Endothelial cell (in vitro differentiated cells): ENCODE data around the gene AIFM3. TPM values are rescaled to one million over a fixed set of nuclear protein-coding genes. Genes with fewer than 3 reads are reported as not detected.

Experiments used
- DNase-seq: peaks from one replicate; pipeline ENCODE4 v3.0.0; 2021; ENCODE audit warnings: low spot score
- H3K27ac Mint-ChIP-seq: one replicate; pipeline ENCODE4 v1.8.0; 2021; ENCODE audit warnings: mixed read lengths, inconsistent platforms; ENCODE audit not compliant: unreplicated experiment
- H3K27me3 Mint-ChIP-seq: one replicate; pipeline ENCODE4 v1.8.0; 2021; ENCODE audit warnings: mild to moderate bottlenecking, moderate library complexity, mixed read lengths, inconsistent platforms; ENCODE audit not compliant: unreplicated experiment
- H3K36me3 Mint-ChIP-seq: one replicate; pipeline ENCODE4 v1.8.0; 2021; ENCODE audit warnings: mild to moderate bottlenecking, low read depth, mixed read lengths, inconsistent platforms; ENCODE audit not compliant: unreplicated experiment
- H3K4me1 Mint-ChIP-seq: one replicate; pipeline ENCODE4 v1.8.0; 2021; ENCODE audit warnings: mild to moderate bottlenecking, mixed read lengths, inconsistent platforms; ENCODE audit not compliant: unreplicated experiment
- H3K4me3 Mint-ChIP-seq: one replicate; pipeline ENCODE4 v1.8.0; 2021; ENCODE audit warnings: mild to moderate bottlenecking, mixed read lengths, inconsistent platforms; ENCODE audit not compliant: unreplicated experiment
- H3K9me3 Mint-ChIP-seq: one replicate; pipeline ENCODE4 v1.8.0; 2021; ENCODE audit warnings: mixed read lengths, inconsistent platforms; ENCODE audit not compliant: unreplicated experiment
- CTCF ChIP-seq: fragments of 200-600 bp; sonication (generic); IDR thresholded peaks from one replicate; pipeline ENCODE4 v1.5.0; 2021; ENCODE audit warnings: antibody characterized with exemption; ENCODE audit not compliant: unreplicated experiment
- total RNA-seq: library from RNA; stranded (reverse); fragmentation: NEBNext Ultra II Directional; extraction: Animal tissue kit (Norgen Biotek cat#: 25700); gene quantifications from one replicate; pipeline ENCODE4 v1.2.1, GENCODE V29; 2021; ENCODE audit not compliant: unreplicated experiment

AIFM3 gene
- total RNA-seq, 1 donor from 2014 or later = 0.15 TPM

DNA sequence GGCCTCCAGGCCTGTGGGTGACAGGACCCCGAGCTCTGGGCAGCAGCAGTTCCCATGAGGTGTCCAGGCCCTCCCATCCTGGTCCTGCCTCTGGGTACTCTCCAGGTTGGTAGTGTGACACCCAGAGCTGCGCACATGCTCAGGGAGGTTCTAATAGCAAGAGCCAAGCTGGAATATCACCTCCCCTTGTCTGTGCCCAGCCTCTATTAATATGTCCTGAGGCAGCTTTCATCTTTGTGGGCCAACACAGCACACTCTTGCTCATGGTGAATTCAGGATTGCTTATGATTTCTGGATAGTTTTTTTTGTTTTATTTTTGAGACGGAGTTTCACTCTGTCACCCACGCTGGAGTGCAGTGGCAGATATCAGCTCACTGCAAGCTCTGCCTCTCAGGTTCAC is 51.3 kb downstream of the AIFM3 start:
- Mint-ChIP-seq H3K4me1 (peaks cover 7% of the 10 kb centered on the region), H3K27me3 (peaks cover 14% of the 10 kb centered on the region), H3K9me3 (no peaks in the 10 kb centered on the region)

GRCh38 chr22:21020802-21021429 is 53.9 kb downstream of the AIFM3 start:
- TF ChIP-seq CTCF = no peak
- peaks cover 4% of the 10 kb centered on the region for H3K36me3 Mint-ChIP-seq
- H3K27ac Mint-ChIP-seq = peak overlapping the region; percentile 24
- no peaks in the 10 kb centered on the region for H3K9me3 Mint-ChIP-seq
- H3K4me3 Mint-ChIP-seq = no peak overlapping the region
- DNase-seq = no peak
- H3K4me1 Mint-ChIP-seq = peaks cover 4% of the 10 kb centered on the region
- H3K27me3 Mint-ChIP-seq = peaks cover 10% of the 10 kb centered on the region

More for the DNA sequence above, 51.3 kb downstream of the AIFM3 start:
- H3K27ac Mint-ChIP-seq = no peak overlapping the region
- no peak for DNase-seq
- no peak for TF ChIP-seq CTCF
- peaks cover 4% of the 10 kb centered on the region for H3K36me3 Mint-ChIP-seq
- H3K4me3 Mint-ChIP-seq = no peak overlapping the region

- TF ChIP-seq CTCF = no peak
- H3K27me3 Mint-ChIP-seq = peaks cover 6% of the 10 kb centered on the region
- peaks cover 4% of the 10 kb centered on the region for H3K36me3 Mint-ChIP-seq
- no peak overlapping the region for H3K27ac Mint-ChIP-seq
- DNase-seq = no peak
- H3K4me1 Mint-ChIP-seq = peaks cover 4% of the 10 kb centered on the region
- no peaks in the 10 kb centered on the region for H3K9me3 Mint-ChIP-seq
- no peak overlapping the region for H3K4me3 Mint-ChIP-seq
Measured at GRCh38 chr22:21022507-21022906, 55.5 kb downstream of the AIFM3 start.

DNA sequence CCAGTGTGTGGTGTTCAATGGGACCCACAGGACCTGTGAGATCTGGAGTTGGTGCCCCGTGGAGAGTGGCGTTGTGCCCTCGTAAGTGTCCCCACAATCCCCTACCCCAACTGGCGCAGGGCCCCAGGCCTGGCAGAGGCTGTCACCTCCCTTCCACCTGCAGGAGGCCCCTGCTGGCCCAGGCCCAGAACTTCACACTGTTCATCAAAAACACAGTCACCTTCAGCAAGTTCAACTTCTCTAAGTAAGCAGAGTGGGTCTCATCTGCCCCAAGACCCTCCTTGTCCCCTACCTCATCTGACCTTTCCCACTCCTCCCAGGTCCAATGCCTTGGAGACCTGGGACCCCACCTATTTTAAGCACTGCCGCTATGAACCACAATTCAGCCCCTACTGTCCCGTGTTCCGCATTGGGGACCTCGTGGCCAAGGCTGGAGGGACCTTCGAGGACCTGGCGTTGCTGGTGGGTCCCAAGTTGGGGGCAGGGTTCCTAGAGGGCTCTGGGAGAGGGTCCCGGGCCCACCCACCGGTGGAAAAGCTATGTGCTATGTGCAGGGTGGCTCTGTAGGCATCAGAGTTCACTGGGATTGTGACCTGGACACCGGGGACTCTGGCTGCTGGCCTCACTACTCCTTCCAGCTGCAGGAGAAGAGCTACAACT is 56.0 kb downstream of the AIFM3 start:
- peak; percentile 18 for TF ChIP-seq CTCF
- peaks cover 4% of the 10 kb centered on the region for H3K4me1 Mint-ChIP-seq
- H3K27me3 Mint-ChIP-seq = peaks cover 6% of the 10 kb centered on the region
- DNase-seq = no peak
- no peaks in the 10 kb centered on the region for H3K9me3 Mint-ChIP-seq
- H3K4me3 Mint-ChIP-seq = no peak overlapping the region
- H3K36me3 Mint-ChIP-seq = peaks cover 4% of the 10 kb centered on the region
- H3K27ac Mint-ChIP-seq = no peak overlapping the region

DNA sequence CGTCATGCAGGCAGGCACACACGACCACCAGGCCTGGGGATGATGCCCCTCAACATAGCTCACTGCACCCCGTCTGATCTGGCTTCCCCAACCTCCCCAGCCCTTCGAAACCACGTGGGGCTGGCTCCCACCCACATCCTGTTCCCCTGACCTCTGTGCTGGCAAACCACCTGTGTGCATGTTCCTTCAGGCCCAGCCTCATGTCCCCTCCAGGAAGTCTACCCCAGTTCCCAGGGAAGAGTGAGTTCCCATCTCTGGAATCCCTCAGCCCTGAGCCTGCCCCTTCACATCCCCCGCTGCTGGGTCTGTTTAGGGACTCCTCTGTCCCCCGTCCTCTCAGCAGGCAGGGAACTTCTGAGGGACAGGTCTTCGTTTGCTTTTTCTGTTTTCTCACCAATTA is 58.2 kb downstream of the AIFM3 start:
- Mint-ChIP-seq H3K4me3 (no peak overlapping the region), H3K4me1 (peaks cover 4% of the 10 kb centered on the region), H3K9me3 (no peaks in the 10 kb centered on the region), H3K27me3 (peaks cover 9% of the 10 kb centered on the region), H3K36me3 (no peaks in the 10 kb centered on the region), H3K27ac (no peak overlapping the region)
- DNase-seq = no peak
- no peak for TF ChIP-seq CTCF
